Endothelial cell of umbilical vein (primary cell): ENCODE measurements around the gene MGAT5. TPM values are rescaled to one million over a fixed set of nuclear protein-coding genes. Genes with fewer than 3 reads are reported as not detected.

Experiments
- BruUV-seq: library from RNA; stranded (reverse); fragments of 400-500 nt; replicated peaks from 2 replicates; lab custom pipeline; 2021; lab: Mats Ljungman, UMichigan
- CTCF ChIA-PET: fragments of 300-600, 350-600 bp; sonication (Branson Sonifier 250); formaldehyde crosslinking; loops from one replicate; lab custom pipeline; 2021; ENCODE audit warnings: antibody characterized with exemption, inconsistent platforms; lab: Charles Lee
- POLR2A ChIA-PET: fragments of 300-600, 350-600 bp; sonication (Branson Sonifier 250); formaldehyde crosslinking; loops from one replicate; lab custom pipeline; 2021; ENCODE audit warnings: antibody characterized with exemption, inconsistent platforms; lab: Charles Lee
- DNase-seq: peaks from one replicate; pipeline ENCODE4 v3.0.0-alpha.2; 2011; ENCODE audit warnings: low read depth, low spot score
- FAIRE-seq: peaks from 2 replicates; lab custom pipeline; 2011; peaks lifted over from hg19 to GRCh38; lab: Jason Lieb, UNC
- H2AFZ ChIP-seq: 2 replicates; pipeline ENCODE4 v1.6.0; 2012; ENCODE audit warnings: low read depth, low read length, control low read depth, inconsistent platforms
- H3K27ac ChIP-seq: 2 replicates; pipeline ENCODE4 v1.5.1; 2011; ENCODE audit warnings: low read depth, mild to moderate bottlenecking, control low read depth, low read length, moderate library complexity; ENCODE audit not compliant: insufficient read depth
- H3K27me3 ChIP-seq, 2 experiments: 2 replicates each; pipeline versions ENCODE4 v1.6.0 to v1.6.1; 2011; ENCODE audit warnings: low read length in 2 of 2, mixed read lengths in 1 of 2; ENCODE audit not compliant: control insufficient read depth in 2 of 2, insufficient read depth in 2 of 2
- H3K36me3 ChIP-seq, 2 experiments: 2 replicates in 1 of 2; 3 replicates in 1 of 2; pipeline ENCODE4 v1.5.1; 2011; ENCODE audit warnings: low read length in 2 of 2, mild to moderate bottlenecking in 1 of 2, moderate library complexity in 1 of 2; ENCODE audit not compliant: control insufficient read depth in 2 of 2, insufficient read depth in 2 of 2; ENCODE audit errors: extremely low read depth in 1 of 2
- H3K4me1 ChIP-seq: 3 replicates; pipeline ENCODE4 v1.5.1; 2011; ENCODE audit warnings: mild to moderate bottlenecking, low read length; ENCODE audit not compliant: control insufficient read depth, insufficient read depth; ENCODE audit errors: extremely low read depth
- H3K4me2 ChIP-seq: 2 replicates; pipeline ENCODE4 v1.6.1; 2011; ENCODE audit warnings: low read length, control low read depth, mixed read lengths; ENCODE audit not compliant: insufficient read depth
- H3K4me3 ChIP-seq, 3 experiments: fragments of 200-600 bp in 1 of 3; sonication (generic), shearing (Covaris generic) in 1 of 3; replicated peaks in 1 of 3; 2 replicates each; pipeline ENCODE4 v1.5.1; 2011 to 2016; ENCODE audit warnings: control low read depth in 3 of 3, low read length in 3 of 3, mild to moderate bottlenecking in 2 of 3, inconsistent platforms in 1 of 3, low read depth in 1 of 3, moderate library complexity in 1 of 3; ENCODE audit not compliant: insufficient read depth in 1 of 3
- H3K79me2 ChIP-seq: 2 replicates; pipeline ENCODE4 v1.6.0; 2012; ENCODE audit warnings: low read length, inconsistent platforms; ENCODE audit not compliant: control insufficient read depth, insufficient read depth
- H3K9ac ChIP-seq: replicated peaks from 2 replicates; pipeline ENCODE3; 2011; ENCODE audit warnings: low read length, control low read depth; ENCODE audit not compliant: insufficient read depth; ENCODE audit errors: extremely low read depth
- H3K9me1 ChIP-seq: replicated peaks from 3 replicates; pipeline ENCODE4 v1.6.0; 2011; ENCODE audit warnings: mild to moderate bottlenecking, low read length; ENCODE audit not compliant: control insufficient read depth, insufficient read depth; ENCODE audit errors: extremely low read depth
- H3K9me3 ChIP-seq: replicated peaks from 2 replicates; pipeline ENCODE4 v1.5.1; 2012; ENCODE audit warnings: low read length, inconsistent platforms; ENCODE audit not compliant: control insufficient read depth, insufficient read depth
- H4K20me1 ChIP-seq: replicated peaks from 2 replicates; pipeline ENCODE3; 2011; ENCODE audit warnings: mild to moderate bottlenecking, low read length; ENCODE audit not compliant: control insufficient read depth, insufficient read depth; ENCODE audit errors: extremely low read depth
- CTCF ChIP-seq, 2 donors: IDR thresholded peaks; 1 replicate in 1 of 2; 2 replicates in 1 of 2; pipeline ENCODE4 v1.5.1; 2011; ENCODE audit warnings: low read length in 2 of 2, mild to moderate bottlenecking in 2 of 2, moderate library complexity in 2 of 2, control low read depth in 1 of 2, inconsistent platforms in 1 of 2, low read depth in 1 of 2; ENCODE audit not compliant: insufficient read depth in 1 of 2; ENCODE audit errors: extremely low read depth in 1 of 2
- EZH2 ChIP-seq: IDR thresholded peaks from 2 replicates; pipeline ENCODE4 v1.6.1; 2012; ENCODE audit warnings: borderline replicate concordance, low read depth, mild to moderate bottlenecking, moderate library complexity, low read length, inconsistent platforms; ENCODE audit not compliant: severe bottlenecking
- FOS ChIP-seq: IDR thresholded peaks from 2 replicates; pipeline ENCODE4 v1.6.1; 2011; ENCODE audit warnings: mild to moderate bottlenecking, low read length, moderate library complexity, borderline replicate concordance; ENCODE audit not compliant: insufficient read depth
- GATA2 ChIP-seq: IDR thresholded peaks from 2 replicates; pipeline ENCODE4 v1.7.0; 2011; ENCODE audit warnings: low read depth, mild to moderate bottlenecking, moderate library complexity, mixed read lengths, low read length; ENCODE audit not compliant: insufficient read length, insufficient read depth
- JUN ChIP-seq: IDR thresholded peaks from 2 replicates; pipeline ENCODE4 v1.6.1; 2011; ENCODE audit warnings: borderline replicate concordance, low read depth; ENCODE audit not compliant: insufficient read length, insufficient read depth
- MAX ChIP-seq: IDR thresholded peaks from 2 replicates; pipeline ENCODE4 v1.6.1; 2011; ENCODE audit not compliant: insufficient read depth, insufficient read length
- MYC ChIP-seq: IDR thresholded peaks from one replicate; pipeline ENCODE4 v1.6.1; 2011; ENCODE audit warnings: mild to moderate bottlenecking, low read depth, low read length
- POLR2A ChIP-seq: IDR thresholded peaks from 2 replicates; pipeline ENCODE4 v1.6.1; 2012; ENCODE audit warnings: low read depth, mild to moderate bottlenecking, control low read depth, low read length
- POLR2AphosphoS5 ChIP-seq: IDR thresholded peaks from 2 replicates; pipeline ENCODE4 v1.6.1; 2012; ENCODE audit warnings: low read depth, mild to moderate bottlenecking, control low read depth, low read length, moderate library complexity; ENCODE audit not compliant: insufficient read depth
- dilution Hi-C: fragments of 300-500 bp; cut with MboI; formaldehyde crosslinking; loops from one replicate; pipeline ENCODE4 v1.15.0; 2019; ENCODE audit warnings: low sequenced_read_pairs; ENCODE audit not compliant: extremely low pct_ligation_motif_present
- intact Hi-C: fragments of 100-400 bp; cut with micrococcal nuclease; formaldehyde crosslinking; loops from one replicate; pipeline ENCODE4 v1.10.0; 2022
- polyA plus RNA-seq, 4 experiments: library from polyadenylated mRNA; depleted of rRNA in 3 of 4; stranded (reverse) in 3 of 4; unstranded in 1 of 4; fragments of >200 nt; gene quantifications; 2 replicates each; pipeline versions ENCODE4 v1.2.1 to v1.2.3, GENCODE V29; 2011 to 2012; ENCODE audit warnings: missing spikeins in 1 of 4
- total RNA-seq: library from RNA; stranded (reverse); gene quantifications from 2 replicates; pipeline ENCODE4 v1.2.3, GENCODE V29; 2021

Gene MGAT5
- total and polyA plus RNA-seq, 2 donors (not counting 3 experiments of a cell fraction or from before 2014, with no cell fraction given) = 17.7 to 84.1 TPM

GRCh38 chr2:134416018-134416417, 162.1 kb downstream of the MGAT5 start:
- intact Hi-C loops = no loop called here
- CTCF ChIA-PET = interaction anchor here (2.1 to 3.4 kb wide), 2 partner anchors 35 to 298 kb away, joined by 8 to 20 read pairs; no protein-coding TSS in a partner anchor

More at GRCh38 chr2:134416018-134416417, 162.1 kb downstream of the MGAT5 start:
- DNase-seq (no peak), FAIRE-seq (no peak)
- H3K4me1 ChIP-seq = peaks cover 9% of the 10 kb centered on the region
- H2AFZ ChIP-seq = no peak overlapping the region
- no TSS peak for BruUV-seq
- H3K9me1 ChIP-seq = no peaks in the 10 kb centered on the region
- no peak overlapping the region for H3K4me3 ChIP-seq
- TF ChIP-seq EZH2 (no peak), GATA2 (no peak), POLR2A (no peak), MYC (no peak), FOS (no peak), JUN (no peak), CTCF (IDR thresholded peaks at IDR 0.05; ENCODE audit: extremely low read depth in 1 of 2, insufficient read depth in 1 of 2, low read depth in 1 of 2, low read length in 2 of 2) (no peak), POLR2AphosphoS5 (no peak), MAX (no peak)
- H3K9me3 ChIP-seq = no peaks in the 10 kb centered on the region
- no peak overlapping the region for H3K27ac ChIP-seq
- H3K9ac ChIP-seq = no peak overlapping the region
- no peaks in the 10 kb centered on the region for H3K79me2 ChIP-seq
- POLR2A ChIA-PET = no interaction called here
- H3K27me3 ChIP-seq = no peaks in the 10 kb centered on the region
- no peak overlapping the region for H3K4me2 ChIP-seq
- dilution Hi-C loops = no loop called here
- no peaks in the 10 kb centered on the region for H4K20me1 ChIP-seq
- H3K36me3 ChIP-seq = peaks cover 0 to 2% of the 10 kb centered on the region in 2 experiments
